HG03558 (cell line): Measurements from ENCODE around the gene VEGFB.

ENCODE experiments used
- ATAC-seq: cut with Tn5 transposase; IDR thresholded peaks from one replicate; pipeline ENCODE4 v1.9.1; 2021; ENCODE audit warnings: moderate number of reproducible peaks; ENCODE audit not compliant: unreplicated experiment; ENCODE audit errors: extremely low read depth

VEGFB gene

GRCh38 chr11:64230171-64230984 lies 4.0 kb upstream of the VEGFB start, which contains the start of gene DNAJC4:
Gene DNAJC4 (plus strand): TSS chr11:64230548. CDS start chr11:64230855, 307 bp downstream.
- ATAC-seq, result no peak

- no peak for ATAC-seq
Observed at GRCh38 chr11:64230985-64231365, 3.4 kb upstream of the VEGFB start.

- no peak for ATAC-seq
Observed at GRCh38 chr11:64231546-64231945, 2.8 kb upstream of the VEGFB start.

- ATAC-seq, result no peak
Observed at GRCh38 chr11:64232182-64232966, 2.0 kb upstream of the VEGFB start.

GRCh38 chr11:64232967-64233315 lies 1.4 kb upstream of the VEGFB start:
- ATAC-seq, result no peak

- no peak for ATAC-seq
Observed at GRCh38 chr11:64234647-64235379, 429 bp downstream of the VEGFB start.

GRCh38 chr11:64235437-64236161 lies 1.2 kb downstream of the VEGFB start:
- ATAC-seq, result no peak

- ATAC-seq, result no peak
Observed at GRCh38 chr11:64237484-64237951, 3.1 kb downstream of the VEGFB start.

GRCh38 chr11:64238076-64238475 lies 3.7 kb downstream of the VEGFB start:
- ATAC-seq, result no peak

- ATAC-seq, result no peak
Observed at GRCh38 chr11:64238999-64239398, 4.6 kb downstream of the VEGFB start.

- no peak for ATAC-seq
Observed at GRCh38 chr11:64239662-64240434, 5.5 kb downstream of the VEGFB start.

GRCh38 chr11:64240435-64241240 lies 6.3 kb downstream of the VEGFB start, which contains the start of gene FKBP2:
Gene FKBP2 (plus strand): TSS chr11:64241095. CDS start chr11:64242388, 1,293 bp downstream.
- peak; percentile 28 for ATAC-seq

- peak; percentile 34 for ATAC-seq
Observed at GRCh38 chr11:64241241-64241490, 6.8 kb downstream of the VEGFB start.

GRCh38 chr11:64241491-64242374 lies 7.3 kb downstream of the VEGFB start:
- no peak for ATAC-seq

GRCh38 chr11:64243236-64243854 lies 9.0 kb downstream of the VEGFB start:
- no peak for ATAC-seq

- ATAC-seq, result no peak
Observed at GRCh38 chr11:64244107-64244506, 9.7 kb downstream of the VEGFB start.

- ATAC-seq, result no peak
Observed at GRCh38 chr11:64244966-64245365, 10.6 kb downstream of the VEGFB start.
